Measurements from ENCODE around the gene NCBP3. TPM values are rescaled to one million over a fixed set of nuclear protein-coding genes. Genes with fewer than 3 reads are reported as not detected.

NCBP3 gene
- total and polyA plus RNA-seq, 9 of the 15 experiments (the other 6 are each of a cell fraction or from before 2014, with no cell fraction given) = 3.1 to 25.5 (median 20.5) TPM

GRCh38 chr17:3843935-3844516, 2.0 kb downstream of the NCBP3 start:
- ChIA-PET CTCF (ENCODE audit: low intra/inter-chr PET ratio) (interaction anchor here (0.8 kb wide), 1 partner anchor 106 kb away, joined by 3 read pairs; no protein-coding TSS in a partner anchor), POLR2A (interaction anchor here (0.6 to 1.4 kb wide), 3 partner anchors 9 to 70 kb away, joined by 3 to 5 read pairs (median 5); no protein-coding TSS in a partner anchor)
- Histone ChIP-seq H3K4me2 (ENCODE audit: insufficient read depth, low read length) (no peak overlapping the region), H3K4me1 (replicated peaks in 1 of 2; ENCODE audit: control insufficient read depth in 2 of 2, insufficient read depth in 2 of 2, low read length in 2 of 2) (peaks cover 2 to 8% of the 10 kb centered on the region in 2 experiments; a peak in 4 of 5 replicates), H3K79me2 (ENCODE audit: control insufficient read depth, insufficient read depth, low read length) (peaks cover 29% of the 10 kb centered on the region), H3K27ac (ENCODE audit: extremely low read depth, low read depth, low read length) (no peak overlapping the region), H3K4me3 (no peak overlapping the region), H3K9ac (ENCODE audit: insufficient read depth in 1 of 2, low read depth in 2 of 2, low read length in 2 of 2) (no peak overlapping the region; a peak in 1 of 4 replicates), H3K9me1 (ENCODE audit: control insufficient read depth, insufficient read depth, low read length) (no peaks in the 10 kb centered on the region), H2AFZ (ENCODE audit: low read depth, low read length) (no peak overlapping the region), H3K36me3 (ENCODE audit: control insufficient read depth, insufficient read depth, low read length) (peaks cover 51% of the 10 kb centered on the region), H3K9me3 (replicated peaks; ENCODE audit: control insufficient read depth, insufficient read depth, low read depth, low read length) (no peaks in the 10 kb centered on the region), H3K27me3 (ENCODE audit: control insufficient read depth in 2 of 2, insufficient read depth in 2 of 2, low read length in 2 of 2) (no peaks in the 10 kb centered on the region), H4K20me1 (replicated peaks; ENCODE audit: control insufficient read depth, insufficient read depth, low read length) (no peaks in the 10 kb centered on the region)
- peak; percentile 71 for ATAC-seq
- intact Hi-C loops (cut with micrococcal nuclease) = loop anchor here (10.0 kb wide), 3 partner anchors 61 to 231 kb away; no protein-coding TSS in a partner anchor
- WGBS (ENCODE audit: insufficient coverage, low coverage, missing lambda C conversion rate) = 3% methylated on average over 3 of the region's 3 CpGs
- peak; percentile 85 for FAIRE-seq
- BruUV-seq (replicated peaks) = no TSS peak
- DNase-seq (ENCODE audit: extremely low read depth in 1 of 4, low spot score in 3 of 4) = peak; percentile 20 to 64 (median 40)
- in situ Hi-C loops (cut with MboI) = no loop called here
- TF ChIP-seq, protein P1, sequence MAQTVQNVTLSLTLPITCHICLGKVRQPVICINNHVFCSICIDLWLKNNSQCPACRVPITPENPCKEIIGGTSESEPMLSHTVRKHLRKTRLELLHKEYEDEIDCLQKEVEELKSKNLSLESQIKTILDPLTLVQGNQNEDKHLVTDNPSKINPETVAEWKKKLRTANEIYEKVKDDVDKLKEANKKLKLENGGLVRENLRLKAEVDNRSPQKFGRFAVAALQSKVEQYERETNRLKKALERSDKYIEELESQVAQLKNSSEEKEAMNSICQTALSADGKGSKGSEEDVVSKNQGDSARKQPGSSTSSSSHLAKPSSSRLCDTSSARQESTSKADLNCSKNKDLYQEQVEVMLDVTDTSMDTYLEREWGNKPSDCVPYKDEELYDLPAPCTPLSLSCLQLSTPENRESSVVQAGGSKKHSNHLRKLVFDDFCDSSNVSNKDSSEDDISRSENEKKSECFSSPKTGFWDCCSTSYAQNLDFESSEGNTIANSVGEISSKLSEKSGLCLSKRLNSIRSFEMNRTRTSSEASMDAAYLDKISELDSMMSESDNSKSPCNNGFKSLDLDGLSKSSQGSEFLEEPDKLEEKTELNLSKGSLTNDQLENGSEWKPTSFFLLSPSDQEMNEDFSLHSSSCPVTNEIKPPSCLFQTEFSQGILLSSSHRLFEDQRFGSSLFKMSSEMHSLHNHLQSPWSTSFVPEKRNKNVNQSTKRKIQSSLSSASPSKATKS (CRISPR knock-in tag; IDR thresholded peaks at IDR 0.05) = no peak
- TF ChIP-seq ZBTB49 (CRISPR knock-in tag; IDR thresholded peaks at IDR 0.05; ENCODE audit: borderline replicate concordance) (no peak), FOXK1 (CRISPR knock-in tag; IDR thresholded peaks at IDR 0.05; ENCODE audit: borderline replicate concordance) (no peak), JUN (IDR thresholded peaks at IDR 0.05; ENCODE audit: borderline replicate concordance, low read depth, low read length) (no peak), JUN (CRISPR knock-in tag; IDR thresholded peaks at IDR 0.05; ENCODE audit: borderline replicate concordance) (no peak), L3MBTL2 (IDR thresholded peaks at IDR 0.05) (no peak), ZFP30 (CRISPR knock-in tag; IDR thresholded peaks at IDR 0.05; ENCODE audit: borderline replicate concordance) (no peak), SMC3 (conservative IDR thresholded peaks at IDR 0.05; ENCODE audit: insufficient read depth, low read depth, low read length) (0 out of 2 replicates have a peak, but pooled peaks have one; percentile 34), HSF4 (CRISPR knock-in tag; IDR thresholded peaks at IDR 0.05; ENCODE audit: borderline replicate concordance) (no peak), TCF15 (CRISPR knock-in tag; IDR thresholded peaks at IDR 0.05) (no peak), ZNF217 (CRISPR knock-in tag; IDR thresholded peaks at IDR 0.05) (no peak), XRCC3 (IDR thresholded peaks at IDR 0.05) (no peak)
